Astrocyte of the spinal cord (primary cell): ENCODE results near the gene EIF4G1.

Source experiments
- DNase-seq: peaks from one replicate; pipeline ENCODE4 v3.0.0; 2011; ENCODE audit warnings: low read depth, low spot score
- H3K4me3 ChIP-seq: 2 replicates; pipeline ENCODE4 v1.5.1; 2011; ENCODE audit warnings: low read depth, mild to moderate bottlenecking, low read length, moderate library complexity
- CTCF ChIP-seq: IDR thresholded peaks from 2 replicates; pipeline ENCODE4 v1.5.1; 2012; ENCODE audit warnings: low read depth, mild to moderate bottlenecking, low read length, inconsistent platforms
- in situ Hi-C: cut with HindIII; loops from 2 replicates; pipeline ENCODE4 v1.10.0; 2017; ENCODE audit warnings: low sequenced_read_pairs

EIF4G1 gene

GRCh38 chr3:184333190-184333589, 18.8 kb downstream of the EIF4G1 start:
- in situ Hi-C loops, result no loop called here
- no peak for DNase-seq
- TF ChIP-seq CTCF, result no peak
- H3K4me3 ChIP-seq, result no peak overlapping the region

- in situ Hi-C loops, result no loop called here
- no peak for DNase-seq
- H3K4me3 ChIP-seq, result no peak overlapping the region
- no peak for TF ChIP-seq CTCF
Observed at GRCh38 chr3:184333700-184334099, 19.3 kb downstream of the EIF4G1 start.

GRCh38 chr3:184334470-184335158, 20.2 kb downstream of the EIF4G1 start:
- no peak overlapping the region for H3K4me3 ChIP-seq
- no peak for TF ChIP-seq CTCF
- DNase-seq, result peak; percentile 73
- in situ Hi-C loops, result no loop called here

- in situ Hi-C loops, result no loop called here
- no peak for DNase-seq
- no peak for TF ChIP-seq CTCF
- H3K4me3 ChIP-seq, result no peak overlapping the region
Observed at GRCh38 chr3:184335291-184335660, 20.9 kb downstream of the EIF4G1 start.

- no peak for TF ChIP-seq CTCF
- H3K4me3 ChIP-seq, result peak overlapping the region; percentile 56
- in situ Hi-C loops, result no loop called here
- DNase-seq, result peak; percentile 79
Observed at GRCh38 chr3:184335661-184336546, 21.5 kb downstream of the EIF4G1 start.

GRCh38 chr3:184336547-184337398, 22.4 kb downstream of the EIF4G1 start:
- peak; percentile 69 for DNase-seq
- TF ChIP-seq CTCF, result no peak
- H3K4me3 ChIP-seq, result peak overlapping the region; percentile 56
- in situ Hi-C loops, result no loop called here
